ENCODE measurements around the gene CCDC47.

Gene CCDC47

DNA sequence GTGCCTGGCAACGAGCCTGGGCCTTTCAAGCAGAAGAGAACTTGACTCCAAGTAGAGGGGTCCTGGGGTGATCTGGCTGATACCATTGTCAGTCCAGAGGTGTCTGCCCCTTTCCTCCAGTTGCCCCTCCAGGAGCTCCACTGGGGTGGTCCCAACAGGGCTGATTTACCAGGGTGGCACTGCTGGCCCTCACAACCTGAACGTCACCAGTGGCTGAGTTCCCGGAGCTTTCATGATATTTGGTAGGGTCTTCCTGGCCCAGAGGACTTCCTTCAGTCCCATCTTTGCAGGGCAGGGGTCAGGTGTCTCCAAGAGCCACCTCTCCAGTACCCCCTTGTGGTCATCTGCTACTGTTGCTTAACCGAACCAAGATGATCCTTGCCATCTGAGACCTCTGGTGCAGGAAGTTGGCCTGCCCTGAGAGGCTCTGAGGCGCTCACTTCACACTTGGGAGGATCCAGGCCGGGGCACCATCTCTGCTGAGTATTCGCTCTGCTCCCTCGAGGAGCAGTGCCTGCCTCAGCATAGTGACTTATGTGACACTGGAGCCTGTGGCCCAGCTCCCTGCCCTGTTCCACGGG, 76.9 kb downstream of the CCDC47 start:
- DNase-seq = no peak

DNA sequence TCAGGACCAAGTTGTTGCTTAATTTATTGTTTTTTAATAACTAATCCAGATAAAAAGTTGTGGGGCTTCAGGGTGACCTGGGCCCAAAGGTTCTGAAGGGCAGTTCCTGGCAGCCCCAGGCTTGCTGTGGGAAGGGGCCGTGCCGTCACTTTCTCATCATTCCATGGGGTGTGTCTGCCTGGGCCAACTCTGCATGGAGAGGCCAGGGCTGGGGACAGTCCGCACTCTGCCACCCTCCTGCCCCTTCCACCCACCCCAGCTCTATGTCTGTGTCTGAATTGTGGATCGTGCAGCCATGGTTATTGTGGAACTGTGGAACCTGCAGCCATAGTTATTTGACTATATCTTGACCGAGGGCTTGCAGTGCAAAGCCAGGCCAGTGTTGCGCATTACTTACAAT, 77.5 kb downstream of the CCDC47 start:
- no peak for DNase-seq
